Measurements from ENCODE around the gene ATG10. TPM values are rescaled to one million over a fixed set of nuclear protein-coding genes. Genes with fewer than 3 reads are reported as not detected.
"Not testable (repeated sequence)": the region's sequence is repeated elsewhere in the genome, so short reads cannot be mapped to it uniquely, and the experiment has no call there.

ATG10 gene
- total and polyA plus RNA-seq, 11 donors = 2.7 to 10.7 (median 5.7) TPM

DNA sequence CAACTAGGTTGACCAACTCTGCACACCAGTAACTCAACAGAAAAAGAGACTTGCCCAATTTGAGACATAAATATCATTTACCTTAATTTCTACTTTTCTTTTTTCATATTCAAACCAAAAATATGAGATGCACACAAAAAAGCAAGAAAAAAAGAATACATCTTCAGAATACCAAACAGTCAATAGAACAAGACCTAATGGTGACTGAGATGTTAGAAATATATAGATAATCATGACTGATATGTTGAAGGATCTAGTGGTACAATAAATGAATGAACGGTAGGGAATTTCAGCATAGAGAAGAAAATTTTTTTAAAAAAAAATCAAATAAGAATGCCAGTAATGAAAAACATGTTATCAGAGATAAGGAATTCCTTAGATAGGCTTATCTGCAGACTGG lies 29.1 kb upstream of the ATG10 start:
- intact Hi-C loops (cut with DNase I) = no loop called here
- H3K27ac ChIP-seq = no peak overlapping the region
- no peaks in the 10 kb centered on the region for H3K36me3 ChIP-seq
- no peaks in the 10 kb centered on the region for H3K4me1 ChIP-seq
- WGBS, 4 donors = 89 to 94% (median 89%) methylated on average over 1 of the region's 1 CpG
- no peaks in the 10 kb centered on the region for H3K27me3 ChIP-seq
- H3K4me3 ChIP-seq = no peak overlapping the region
- ATAC-seq (no peak), DNase-seq (no peak)
- peaks cover 0 to 44% (median 8%) of the 10 kb centered on the region in 12 donors for H3K9me3 ChIP-seq
- TF ChIP-seq CTCF (IDR thresholded peaks at IDR 0.05) = no peak
- no peak for TF ChIP-seq POLR2A (IDR thresholded peaks at IDR 0.05)

DNA sequence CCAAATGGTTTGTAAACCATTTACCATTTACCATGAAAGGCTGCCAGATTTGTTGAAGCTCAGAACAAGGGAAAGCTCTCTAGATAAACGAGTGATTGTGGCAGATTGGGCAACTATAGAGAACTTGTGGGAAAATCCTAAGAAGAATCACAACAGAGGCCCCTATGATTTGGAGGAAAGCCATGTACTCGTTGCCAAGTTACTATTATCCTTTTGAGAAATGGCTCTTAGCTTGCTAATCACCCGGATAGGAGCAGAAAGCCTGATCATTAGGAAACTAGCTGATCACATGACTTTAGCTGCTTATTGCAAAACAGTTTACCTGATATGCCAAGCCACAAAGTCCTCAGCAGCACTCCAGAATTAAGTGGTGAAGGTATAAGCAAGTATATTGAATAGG lies 23.5 kb upstream of the ATG10 start:
- TF ChIP-seq POLR2A (IDR thresholded peaks at IDR 0.05) (no peak), CTCF (IDR thresholded peaks at IDR 0.05) (no peak)
- Histone ChIP-seq H3K27ac (no peak overlapping the region), H3K9me3 (peaks cover 0 to 11% (median 0%) of the 10 kb centered on the region in 12 donors), H3K4me1 (peaks cover 0 to 17% (median 9%) of the 10 kb centered on the region in 12 donors), H3K27me3 (no peaks in the 10 kb centered on the region), H3K4me3 (no peak overlapping the region), H3K36me3 (no peaks in the 10 kb centered on the region)
- ATAC-seq = no peak
- DNase-seq = no peak
- WGBS, 4 donors = 66 to 72% (median 67%) methylated on average over 3 of the region's 3 CpGs
- intact Hi-C loops (cut with DNase I) = no loop called here

GRCh38 chr5:81949462-81949861 lies 22.4 kb upstream of the ATG10 start:
- WGBS, 4 donors = 86 to 90% (median 87%) methylated on average over 3 of the region's 3 CpGs
- Histone ChIP-seq H3K36me3 (no peaks in the 10 kb centered on the region), H3K4me1 (peaks cover 0 to 17% (median 9%) of the 10 kb centered on the region in 12 donors), H3K4me3 (no peak overlapping the region), H3K27ac (no peak overlapping the region), H3K27me3 (no peaks in the 10 kb centered on the region), H3K9me3 (no peaks in the 10 kb centered on the region)
- intact Hi-C loops (cut with DNase I) = no loop called here
- no peak for DNase-seq
- no peak for TF ChIP-seq POLR2A (IDR thresholded peaks at IDR 0.05)
- TF ChIP-seq CTCF (IDR thresholded peaks at IDR 0.05) = no peak
- no peak for ATAC-seq

DNA sequence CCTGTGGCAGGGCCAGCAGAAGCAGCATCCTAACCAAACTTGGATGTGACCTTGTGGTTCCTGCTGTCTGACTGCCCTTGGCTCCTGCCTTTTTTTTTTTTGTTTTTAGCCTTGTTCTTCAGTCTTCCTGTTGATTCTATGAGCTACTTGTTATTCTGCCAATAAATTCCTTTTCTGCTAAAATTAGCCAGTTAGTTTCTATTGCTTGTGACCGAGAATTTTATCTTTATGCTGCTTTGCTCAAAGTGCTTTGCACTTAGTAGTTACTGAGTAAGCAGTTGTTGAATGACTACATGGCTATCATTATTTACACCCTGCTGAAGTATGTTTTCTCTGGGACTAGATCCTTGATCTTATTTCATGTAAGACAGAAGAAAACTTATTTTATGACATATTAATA lies 20.8 kb upstream of the ATG10 start:
- no peak for TF ChIP-seq POLR2A (IDR thresholded peaks at IDR 0.05)
- ATAC-seq (no peak), DNase-seq (no peak)
- Histone ChIP-seq H3K27me3 (no peaks in the 10 kb centered on the region), H3K9me3 (no peaks in the 10 kb centered on the region), H3K36me3 (no peaks in the 10 kb centered on the region), H3K4me1 (peaks cover 0 to 17% (median 9%) of the 10 kb centered on the region in 12 donors), H3K27ac (peak overlapping the region in 2 of 12 donors; percentile 25 to 40), H3K4me3 (no peak overlapping the region)
- intact Hi-C loops (cut with DNase I) = no loop called here
- WGBS, 4 donors = 3 to 16% (median 7%) methylated on average over 1 of the region's 1 CpG

DNA sequence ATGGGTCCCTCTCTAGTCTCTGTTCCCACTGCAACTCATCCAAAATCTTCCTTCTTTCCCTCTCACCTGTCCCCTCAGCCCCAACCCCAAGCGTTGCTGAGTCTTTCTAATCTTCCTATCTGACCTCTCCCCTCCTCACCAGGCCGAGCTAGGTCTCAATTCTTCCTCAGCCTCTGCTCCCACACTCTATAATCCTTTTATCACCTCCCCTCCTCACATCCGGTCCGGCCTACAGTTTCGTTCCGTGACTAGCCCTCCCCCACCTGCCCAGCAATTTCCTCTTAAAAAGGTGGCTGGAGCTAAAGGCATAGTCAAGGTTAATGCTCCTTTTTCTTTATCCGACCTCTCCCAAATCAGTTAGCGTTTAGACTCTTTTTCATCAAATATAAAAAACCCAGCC lies 17.0 kb upstream of the ATG10 start:
- WGBS, 4 donors = 65 to 79% (median 69%) methylated on average over 8 of the region's 8 CpGs
- H3K27ac ChIP-seq; DNase-seq; intact Hi-C loops (cut with DNase I); H3K36me3 ChIP-seq; ATAC-seq; H3K27me3 ChIP-seq; H3K9me3 ChIP-seq; H3K4me3 ChIP-seq: not testable (repeated sequence)
- peaks cover 0 to 17% (median 9%) of the 10 kb centered on the region in 12 donors for H3K4me1 ChIP-seq

DNA sequence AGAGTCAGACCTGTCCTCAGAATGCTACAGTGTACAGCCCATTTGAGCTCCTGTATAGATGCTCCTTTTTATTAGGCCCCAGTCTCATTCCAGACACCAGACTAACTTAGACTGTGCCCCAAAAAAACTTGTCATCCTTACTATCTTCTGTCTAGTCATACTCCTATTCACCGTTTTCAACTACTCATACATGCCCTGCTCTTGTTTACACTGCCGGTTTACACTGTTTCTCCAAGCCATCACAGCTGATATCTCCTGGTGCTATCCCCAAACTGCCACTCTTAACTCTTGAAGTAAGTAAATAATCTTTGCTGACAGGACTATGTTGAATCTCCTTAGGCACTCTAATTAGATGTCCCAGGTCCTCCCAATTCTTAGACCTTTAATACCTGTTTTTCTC lies 13.7 kb upstream of the ATG10 start:
- intact Hi-C loops (cut with DNase I); H3K4me1 ChIP-seq; H3K27ac ChIP-seq; H3K9me3 ChIP-seq; H3K4me3 ChIP-seq; H3K27me3 ChIP-seq; DNase-seq; ATAC-seq; H3K36me3 ChIP-seq: not testable (repeated sequence)
- WGBS, 4 donors = 70 to 86% (median 78%) methylated on average over 2 of the region's 2 CpGs

Measured in heart left ventricle (tissue), 16 donors.